Stimulated activated CD4-positive, alpha-beta T cell treated with anti-CD3 and anti-CD28 coated beads, Interleukin-2, amount 100 ng/mL, for 4 hours (primary cell): ENCODE measurements around the gene CRTC3.
"Not testable (repeated sequence)": the region's sequence is repeated elsewhere in the genome, so short reads cannot be mapped to it uniquely, and the experiment has no call there.

ENCODE experiments used
- DNase-seq: peaks from one replicate; pipeline ENCODE4 v3.0.0-alpha.2; 2020; ENCODE audit warnings: low read depth

CRTC3 gene

DNA sequence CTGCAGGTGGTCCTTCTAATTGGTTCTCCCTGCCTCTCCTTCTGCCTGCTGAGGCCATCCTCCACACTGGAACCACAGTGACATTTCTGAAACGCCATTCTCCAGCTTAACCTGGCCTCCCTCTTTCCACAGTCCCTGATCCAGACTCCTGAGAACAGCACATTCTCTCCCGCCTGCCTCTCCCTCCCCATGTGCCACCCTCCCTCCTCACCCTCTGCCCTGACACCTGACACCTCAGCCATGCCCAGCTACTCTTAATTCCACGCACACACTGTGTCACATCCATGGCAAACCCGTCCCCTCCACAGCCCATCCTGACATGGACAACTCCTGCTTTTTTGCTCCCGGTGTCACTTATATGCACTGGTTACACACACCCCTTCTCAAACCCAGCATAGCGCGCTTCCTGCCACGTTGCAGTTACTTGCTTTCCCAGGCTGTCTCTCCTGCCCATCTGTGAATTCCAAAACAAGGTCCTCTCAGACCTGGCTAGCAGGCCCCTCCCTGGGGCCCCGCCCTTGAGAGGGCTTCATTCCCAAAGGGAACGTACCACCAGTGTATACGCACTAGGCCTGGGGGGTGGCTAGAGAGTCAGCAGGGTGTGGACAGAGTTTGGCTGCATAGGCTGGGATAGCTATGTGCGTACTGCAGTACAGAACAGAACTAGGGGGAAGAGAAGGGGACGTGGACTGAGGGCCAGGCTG, 94.7 kb downstream of the CRTC3 start:
- no peak for DNase-seq

DNA sequence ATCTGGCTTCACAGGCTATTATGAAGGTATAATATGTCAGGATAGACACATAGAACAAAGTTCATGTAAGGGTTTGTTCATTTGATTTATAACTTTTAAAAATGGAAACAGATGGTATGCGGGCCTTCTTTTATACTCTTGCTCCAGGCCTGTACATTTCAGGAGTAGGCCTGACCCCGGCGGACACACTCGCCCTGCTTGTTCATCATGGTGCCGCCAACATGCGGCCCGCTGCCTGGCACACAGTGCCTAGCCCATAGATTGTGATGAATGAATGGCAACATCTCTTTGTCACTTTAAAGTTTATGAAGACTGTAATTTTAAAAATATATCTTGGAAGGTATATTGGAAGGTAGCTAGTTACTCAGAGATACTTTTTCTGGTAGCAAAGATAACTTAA, 95.3 kb downstream of the CRTC3 start:
- no peak for DNase-seq

DNA sequence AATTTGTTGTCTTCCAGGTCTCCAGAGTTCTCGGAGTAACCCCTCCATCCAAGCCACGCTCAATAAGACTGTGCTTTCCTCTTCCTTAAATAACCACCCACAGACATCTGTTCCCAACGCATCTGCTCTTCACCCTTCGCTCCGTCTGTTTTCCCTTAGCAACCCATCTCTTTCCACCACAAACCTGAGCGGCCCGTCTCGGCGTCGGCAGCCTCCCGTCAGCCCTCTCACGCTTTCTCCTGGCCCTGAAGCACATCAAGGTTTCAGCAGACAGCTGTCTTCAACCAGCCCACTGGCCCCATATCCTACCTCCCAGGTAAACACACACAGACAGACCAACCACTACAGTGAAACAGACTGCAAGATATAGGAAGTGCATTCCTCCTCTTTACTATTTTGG, 99.5 kb downstream of the CRTC3 start:
- no peak for DNase-seq

DNA sequence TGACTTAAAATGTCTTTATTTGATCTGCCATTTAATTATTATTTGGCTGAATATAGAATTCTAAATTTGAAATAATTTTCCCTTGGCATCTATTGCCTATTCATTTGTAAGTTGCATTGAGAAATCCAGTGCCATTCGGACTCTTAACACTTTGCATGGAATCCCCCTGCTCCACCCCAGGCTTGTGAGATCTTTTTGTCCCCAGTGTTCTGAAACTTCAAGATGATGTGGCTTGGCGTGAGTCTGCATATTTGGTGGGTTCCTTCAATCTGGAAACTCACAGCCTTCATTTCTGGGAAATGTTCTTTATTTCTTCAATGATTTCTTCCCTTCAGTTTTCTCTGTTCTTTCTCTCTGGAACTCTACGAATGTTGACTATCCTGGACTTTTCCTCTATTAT, 103.6 kb downstream of the CRTC3 start:
- no peak for DNase-seq

DNA sequence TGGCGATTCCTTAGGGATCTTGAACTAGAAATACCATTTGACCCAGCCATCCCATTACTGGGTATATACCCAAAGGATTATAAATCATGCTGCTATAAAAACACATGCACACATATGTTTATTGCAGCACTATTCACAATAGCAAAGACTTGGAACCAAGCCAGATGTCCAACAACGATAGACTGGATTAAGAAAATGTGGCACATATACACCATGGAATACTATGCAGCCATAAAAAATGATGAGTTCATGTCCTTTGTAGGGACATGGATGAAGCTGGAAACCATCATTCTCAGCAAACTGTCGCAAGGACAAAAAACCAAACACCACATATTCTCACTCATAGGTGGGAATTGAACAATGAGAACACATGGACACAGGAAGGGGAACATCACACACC, 107.3 kb downstream of the CRTC3 start:
- not testable (repeated sequence) for DNase-seq

DNA sequence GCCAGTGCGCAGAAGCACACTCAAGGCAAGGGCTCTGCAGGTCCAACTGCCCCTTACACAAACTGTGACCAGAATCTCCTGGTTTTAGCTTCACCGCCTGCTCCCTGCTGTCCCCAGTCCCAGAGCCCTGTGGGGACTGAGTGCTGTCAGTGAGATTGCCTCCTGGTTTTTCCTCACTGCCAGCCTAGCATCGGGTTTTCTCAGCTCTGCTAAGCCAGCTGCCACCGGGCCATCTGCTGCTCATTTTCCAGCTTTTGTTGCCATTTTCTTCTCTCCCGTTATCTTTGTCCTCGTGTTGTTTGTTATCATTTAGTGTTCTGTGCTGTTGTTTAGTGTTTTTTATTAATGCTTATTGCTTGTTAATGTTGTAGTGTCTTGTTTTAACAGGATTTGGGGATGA, 108.0 kb downstream of the CRTC3 start:
- no peak for DNase-seq

DNA sequence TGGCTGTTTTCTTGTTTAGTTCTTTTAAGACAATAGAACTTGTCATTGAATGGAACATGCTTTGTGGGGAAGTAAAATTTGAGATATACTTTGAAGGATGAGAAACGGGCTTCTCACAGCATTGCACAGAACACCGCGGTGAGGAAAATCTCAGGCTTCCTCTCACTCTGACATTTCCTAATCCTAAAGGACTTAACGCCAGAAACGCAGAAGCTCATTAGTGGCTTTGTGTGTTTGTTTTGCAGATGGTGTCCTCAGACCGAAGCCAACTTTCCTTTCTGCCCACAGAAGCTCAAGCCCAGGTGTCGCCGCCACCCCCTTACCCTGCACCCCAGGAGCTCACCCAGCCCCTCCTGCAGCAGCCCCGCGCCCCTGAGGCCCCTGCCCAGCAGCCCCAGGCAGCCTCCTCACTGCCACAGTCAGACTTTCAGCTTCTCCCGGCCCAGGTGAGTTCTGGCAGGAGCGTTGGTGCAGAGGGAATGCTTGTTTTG, 108.5 kb downstream of the CRTC3 start:
- DNase-seq: no peak

DNA sequence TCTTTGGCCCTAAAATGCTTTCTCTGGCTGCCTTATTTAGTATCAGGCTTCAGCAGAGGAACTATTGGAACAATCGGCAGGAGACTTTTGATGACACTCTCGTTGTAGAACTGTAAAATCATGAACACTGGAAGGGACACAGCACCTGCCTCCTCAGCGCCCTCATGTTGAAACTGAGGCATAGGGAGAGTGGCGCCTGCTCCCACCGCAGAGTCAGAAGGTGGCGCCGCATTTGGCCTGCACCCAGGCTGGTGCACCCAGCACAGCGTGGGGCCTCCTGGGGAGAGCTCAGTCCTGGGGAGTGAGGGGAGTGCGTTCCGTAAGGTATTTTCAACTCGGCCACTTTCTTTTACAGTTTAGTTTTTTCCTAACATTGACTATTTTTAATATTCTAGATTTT, 109.2 kb downstream of the CRTC3 start:
- no peak for DNase-seq

DNA sequence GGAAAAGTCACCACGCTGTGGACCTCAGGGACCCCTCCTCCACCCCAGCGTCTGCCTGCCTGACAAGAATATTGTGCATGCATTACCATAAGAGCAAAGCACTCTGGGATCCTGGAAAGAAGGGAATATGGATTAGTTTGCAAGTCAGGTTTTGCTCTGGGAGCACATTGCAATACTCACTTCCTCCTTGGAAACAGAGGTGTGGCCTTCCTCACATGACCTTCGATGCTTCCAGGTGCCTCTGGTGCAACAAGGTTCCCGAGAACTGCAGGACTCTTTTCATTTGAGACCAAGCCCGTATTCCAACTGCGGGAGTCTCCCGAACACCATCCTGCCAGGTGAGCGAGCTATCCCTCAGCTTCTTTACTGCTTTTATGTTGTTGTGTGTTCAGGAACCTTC, 111.1 kb downstream of the CRTC3 start:
- DNase-seq: no peak

DNA sequence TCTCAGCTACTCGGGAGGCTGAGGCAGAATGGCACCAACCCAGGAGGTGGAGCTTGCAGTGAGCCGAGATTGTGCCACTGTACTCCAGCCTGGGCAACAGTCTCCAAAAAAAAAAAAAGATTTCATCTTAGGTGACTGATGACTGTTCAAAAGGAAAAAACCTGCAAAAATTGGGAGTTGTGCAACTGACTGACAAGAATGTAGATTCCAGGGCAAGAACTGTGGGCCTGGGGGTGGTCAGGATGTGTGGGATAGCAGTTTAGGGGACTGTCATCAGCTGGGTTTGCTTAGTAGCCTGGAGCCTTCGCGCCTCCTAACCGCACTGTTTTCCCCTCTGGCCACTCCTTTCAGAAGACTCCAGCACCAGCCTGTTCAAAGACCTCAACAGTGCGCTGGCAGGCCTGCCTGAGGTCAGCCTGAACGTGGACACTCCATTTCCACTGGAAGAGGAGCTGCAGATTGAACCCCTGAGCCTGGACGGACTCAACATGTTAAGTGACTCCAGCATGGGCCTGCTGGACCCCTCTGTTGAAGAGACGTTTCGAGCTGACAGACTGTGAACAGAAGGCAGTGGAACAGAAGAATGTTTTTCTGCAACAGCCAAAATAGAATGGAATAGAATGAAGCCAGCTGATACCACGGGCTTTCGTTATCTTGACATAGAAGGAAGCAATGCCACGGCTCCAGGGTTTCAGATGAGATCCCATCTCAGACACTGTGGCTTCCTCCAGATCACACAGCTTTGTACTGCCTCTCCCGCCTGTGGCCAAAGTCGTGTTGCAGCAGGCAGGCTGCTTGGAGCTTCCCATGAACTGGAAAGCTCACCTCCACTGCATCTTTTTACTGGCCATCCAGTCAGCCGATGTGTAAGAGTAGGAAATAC, 112.1 kb downstream of the CRTC3 start:
- DNase-seq: no peak

DNA sequence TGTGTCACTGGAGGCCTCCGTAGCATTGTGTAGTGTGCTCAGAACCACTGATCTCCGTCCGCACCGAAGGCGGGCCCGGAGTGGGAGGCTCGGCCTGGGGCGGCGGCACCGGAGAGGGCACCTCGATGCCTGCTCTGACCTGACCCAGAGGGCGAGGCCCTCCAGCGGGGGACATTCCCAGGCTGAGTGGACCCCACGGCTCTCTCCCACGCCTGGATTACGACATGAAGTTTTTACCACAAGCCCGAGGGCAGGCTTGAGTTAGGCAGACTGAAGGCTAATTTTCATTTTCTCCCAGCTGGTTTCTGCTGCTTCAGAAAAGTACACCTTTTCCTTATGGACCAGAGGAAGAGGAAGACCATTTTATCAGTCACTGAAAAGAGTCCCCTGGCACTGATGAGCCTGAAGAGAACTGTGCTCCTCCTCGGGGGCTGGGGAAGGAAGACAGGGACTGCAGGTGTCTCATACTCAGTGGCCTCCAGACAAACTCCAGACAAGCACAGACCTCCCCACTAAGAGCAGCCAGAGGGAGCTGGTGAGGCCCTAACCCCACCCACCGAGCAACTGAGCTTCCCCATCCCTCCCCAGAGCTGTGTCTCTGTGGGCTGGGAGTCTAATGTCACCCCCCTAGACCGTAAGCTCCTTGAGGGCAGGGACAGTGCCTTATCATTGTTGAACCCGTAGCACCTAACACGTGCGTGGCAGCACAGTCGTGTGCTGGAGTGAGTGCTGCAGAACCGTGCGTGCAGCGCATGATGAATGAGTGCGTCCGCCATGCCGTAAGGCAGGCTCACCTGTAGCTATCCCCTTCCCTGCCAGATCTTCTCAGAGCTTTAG, 113.0 kb downstream of the CRTC3 start:
- DNase-seq: no peak

DNA sequence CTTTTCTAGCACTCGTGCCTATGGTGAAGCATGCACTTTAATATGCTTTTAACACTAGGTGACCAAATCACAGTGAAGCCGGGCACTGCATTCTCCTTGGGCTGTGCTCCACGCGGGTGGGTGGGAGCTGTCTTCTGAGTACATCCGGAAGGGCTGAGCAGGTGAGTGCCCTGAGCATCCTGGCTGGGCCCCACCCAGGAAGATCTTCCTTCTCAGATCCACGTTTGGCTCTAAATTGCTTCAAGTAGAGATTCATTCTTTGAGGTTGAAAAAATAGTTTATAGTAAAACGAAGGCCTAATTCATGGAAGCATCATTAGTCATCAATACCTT, 113.5 kb downstream of the CRTC3 start:
- no peak for DNase-seq

DNA sequence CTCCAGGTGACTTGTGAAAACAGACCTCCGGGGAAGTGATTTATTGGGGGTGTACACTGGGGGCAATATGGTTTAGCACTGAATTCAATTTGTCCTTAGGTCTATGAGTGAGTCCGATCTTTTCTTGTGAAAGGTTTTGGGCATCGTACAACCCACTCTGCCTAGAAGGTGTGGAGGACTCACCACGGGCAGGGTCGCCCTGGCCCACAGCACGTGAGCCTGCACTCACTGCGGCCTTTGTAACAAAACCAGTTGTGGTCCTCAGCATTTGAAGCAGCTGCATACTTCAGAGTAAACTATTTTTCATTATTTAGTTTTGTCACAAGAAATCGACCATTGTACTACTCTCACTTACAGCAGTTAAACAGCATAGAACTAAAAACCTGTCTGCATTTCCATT, 114.8 kb downstream of the CRTC3 start:
- DNase-seq: no peak

DNA sequence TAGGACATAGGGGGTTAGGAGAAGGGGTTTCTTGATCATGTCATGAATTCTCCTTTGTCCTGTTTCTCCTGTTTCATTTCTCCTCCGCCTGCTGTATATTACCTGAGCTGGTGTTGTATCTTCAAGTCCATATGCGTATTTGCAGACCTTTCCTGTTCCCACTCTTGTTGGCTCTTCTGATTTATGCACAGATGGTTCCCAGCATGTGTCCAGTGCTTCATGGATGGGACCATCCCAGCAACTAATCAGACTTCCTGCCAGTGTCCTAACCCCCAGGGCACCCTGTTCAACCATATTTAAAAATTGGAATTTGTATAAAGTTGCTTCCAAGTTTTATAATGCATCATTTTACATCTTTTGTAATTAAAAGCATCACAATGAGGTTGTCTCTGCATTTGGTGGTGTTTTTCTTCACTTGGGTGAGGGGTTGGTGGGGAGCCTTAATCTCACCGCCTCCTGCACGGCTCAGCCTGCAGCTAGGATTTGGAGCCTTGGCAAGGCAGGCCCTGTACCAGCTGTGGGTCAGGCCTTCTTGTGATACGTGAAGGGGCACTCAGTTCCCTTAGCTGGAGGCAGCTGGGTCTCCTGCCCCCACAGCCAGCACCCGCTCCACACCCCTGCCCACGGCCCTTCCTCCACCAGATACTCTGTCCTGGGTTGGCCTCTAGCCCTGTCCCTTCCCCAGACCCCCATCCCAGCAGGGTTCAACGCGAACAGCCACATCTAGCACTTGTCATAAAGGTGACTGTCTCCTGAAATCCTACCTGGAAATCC, 115.4 kb downstream of the CRTC3 start:
- no peak for DNase-seq

DNA sequence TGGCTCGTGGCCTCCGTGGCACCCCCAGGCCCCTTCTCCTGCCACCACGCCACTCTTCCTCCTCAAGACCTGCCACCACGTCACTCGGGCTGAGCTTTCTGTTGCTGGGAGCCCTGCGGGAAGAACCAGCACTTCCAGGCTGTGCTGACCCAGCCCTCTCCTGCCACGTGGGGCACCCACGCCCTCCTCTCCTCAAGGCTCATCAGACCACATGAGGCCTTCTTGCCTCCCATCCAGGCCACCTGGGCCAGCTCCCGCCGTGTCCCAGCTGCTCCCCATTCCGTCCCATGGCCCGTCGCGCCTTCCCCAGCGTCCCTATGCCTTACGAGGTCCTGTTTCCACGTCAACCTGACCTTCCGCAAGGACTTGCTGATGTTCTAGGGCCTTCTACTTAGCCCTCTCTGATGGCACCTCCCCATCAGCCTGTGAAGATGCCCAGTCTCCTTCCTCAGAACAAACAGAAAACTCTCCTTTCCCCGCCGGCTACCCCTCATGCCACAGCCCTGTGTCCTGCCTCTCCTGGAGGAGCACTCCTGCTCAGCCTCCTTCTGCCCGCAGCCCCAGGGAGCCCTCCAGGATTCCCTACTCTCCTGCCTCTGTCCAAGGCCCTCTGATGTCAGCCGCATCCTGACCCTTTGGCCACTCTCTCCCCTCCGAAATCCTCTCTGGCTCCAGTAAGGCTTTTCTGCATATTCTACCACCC, 116.3 kb downstream of the CRTC3 start:
- DNase-seq: no peak

DNA sequence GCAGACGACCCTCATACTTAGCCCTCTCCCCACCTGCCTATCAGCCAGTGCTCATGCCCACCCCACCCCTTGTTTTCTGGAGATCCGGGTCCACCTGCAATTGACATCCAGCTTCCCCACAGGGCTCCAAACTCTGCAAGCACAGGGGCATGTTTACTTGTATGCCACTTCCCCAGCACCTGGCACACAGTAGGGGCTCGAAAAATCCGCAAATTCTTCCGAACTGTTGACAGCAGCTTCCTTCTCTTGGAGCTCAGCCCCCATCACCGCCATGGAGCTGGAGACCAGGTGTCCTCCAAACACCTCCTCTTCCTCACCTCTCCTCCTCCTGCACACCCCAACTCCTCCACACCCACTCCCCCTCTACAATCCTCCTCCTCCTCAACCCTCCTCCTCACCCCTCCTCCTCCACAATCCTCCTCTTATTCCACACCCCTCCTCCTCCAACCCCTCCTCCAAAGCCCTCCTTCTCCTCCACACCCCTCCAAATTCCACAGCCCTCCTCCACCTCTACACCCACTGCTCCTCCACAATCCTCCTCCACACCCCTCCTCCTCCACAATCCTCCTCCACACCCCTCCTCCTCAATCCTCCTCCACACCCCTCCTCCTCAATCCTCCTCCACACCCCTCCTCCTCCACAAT, 117.1 kb downstream of the CRTC3 start:
- no peak for DNase-seq

DNA sequence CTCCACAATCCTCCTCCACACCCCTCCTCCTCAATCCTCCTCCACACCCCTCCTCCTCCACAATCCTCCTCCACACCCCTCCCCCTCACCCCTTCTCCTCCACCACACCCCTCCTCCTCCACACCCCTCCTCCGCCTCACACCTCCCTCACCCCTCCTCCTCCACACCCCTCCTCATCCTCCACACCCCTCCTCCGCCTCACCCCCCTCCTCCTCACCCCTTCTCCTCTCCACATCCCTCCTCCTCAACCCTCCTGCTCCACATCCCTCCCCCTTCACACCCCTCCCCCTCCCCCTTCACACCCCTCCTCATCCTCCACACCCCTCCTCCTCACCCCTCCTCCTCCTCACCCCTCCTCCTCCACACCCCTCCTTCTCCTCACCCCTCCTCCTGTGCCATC, 117.6 kb downstream of the CRTC3 start:
- DNase-seq: no peak

DNA sequence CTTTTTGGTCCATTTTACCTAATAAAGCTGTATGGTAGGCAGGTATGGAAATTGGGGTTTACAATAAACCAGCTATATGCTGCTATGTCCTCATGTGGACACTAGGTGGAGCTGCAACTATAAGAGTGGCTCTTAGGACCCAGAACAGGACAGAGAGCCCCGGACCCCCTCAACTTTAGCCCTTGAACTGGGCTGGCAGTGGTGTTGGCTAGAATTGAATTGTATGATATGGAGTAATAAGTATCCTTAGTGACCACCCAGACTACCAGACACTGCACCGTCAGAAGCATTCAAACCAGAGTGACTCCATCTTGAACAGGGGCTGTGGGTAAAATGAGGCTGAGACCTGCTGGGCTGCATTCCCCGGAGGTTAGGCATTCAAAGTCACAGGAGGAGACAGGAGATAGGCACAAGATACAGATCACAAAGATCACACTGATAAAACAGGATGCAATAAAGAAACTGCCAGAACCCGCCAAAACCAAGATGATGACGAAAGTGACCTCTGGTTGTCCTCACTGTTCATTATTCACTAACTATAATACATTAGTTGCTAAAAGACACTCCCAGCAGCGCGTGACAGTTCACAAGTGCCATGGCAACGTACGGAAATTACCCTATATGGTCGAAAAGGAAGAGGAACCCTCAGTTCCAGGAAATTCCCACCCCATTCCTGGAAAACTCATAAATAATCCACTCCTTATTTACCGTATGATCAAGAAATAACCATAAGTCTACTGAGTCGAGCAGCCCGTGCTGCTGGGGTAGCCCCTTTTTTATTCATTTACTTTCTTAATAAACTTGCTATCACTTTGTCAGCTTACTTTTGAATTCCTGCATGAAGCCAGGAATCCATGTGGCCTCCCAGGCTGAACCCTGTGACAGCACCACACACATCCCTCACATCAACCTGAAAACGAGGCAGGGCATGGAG, 118.7 kb downstream of the CRTC3 start:
- DNase-seq: peak; percentile 51

DNA sequence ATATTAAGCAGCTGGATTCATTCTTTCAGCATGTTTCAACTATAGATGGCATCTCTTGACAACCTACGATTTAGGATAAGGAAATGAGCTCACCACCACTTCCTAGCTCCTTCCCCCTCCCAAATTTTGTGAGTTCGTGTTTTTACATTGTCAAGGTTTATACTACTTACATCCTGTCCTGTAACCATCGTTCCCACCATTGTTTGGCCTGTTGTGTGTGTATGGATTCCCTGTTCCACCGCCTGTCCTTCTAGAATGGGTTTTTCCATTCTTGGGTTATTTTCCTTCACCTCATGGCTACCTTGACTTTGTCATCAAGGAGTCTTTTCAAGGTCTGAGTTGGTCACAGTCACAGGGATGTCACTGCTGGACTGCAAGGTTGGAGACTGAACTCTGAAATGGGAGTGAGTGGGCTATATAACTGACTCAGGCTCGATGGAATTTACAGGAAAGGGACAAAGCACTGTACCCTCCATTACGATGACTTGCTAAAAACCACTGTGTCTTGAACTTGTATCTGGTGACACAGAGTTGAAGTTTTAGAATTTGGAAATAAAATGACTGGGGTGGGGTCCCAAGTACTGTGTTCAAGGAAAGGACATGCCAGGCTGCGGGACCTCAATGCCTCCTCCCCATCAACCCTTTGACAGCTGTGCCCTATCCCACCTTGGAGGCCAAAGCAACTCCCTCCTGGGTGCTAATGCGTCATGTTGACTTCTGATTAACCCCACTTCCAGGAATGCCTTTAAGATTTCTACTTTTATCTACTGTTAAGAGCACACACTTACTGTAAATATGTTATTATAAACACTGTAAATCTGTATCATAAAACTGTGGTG, 120.6 kb downstream of the CRTC3 start:
- DNase-seq: no peak
